ENCODE data around the gene CXCL16.

- no peak for TF ChIP-seq HMGXB4 (CRISPR knock-in tag; IDR thresholded peaks at IDR 0.05; ENCODE audit: borderline replicate concordance)
- TF ChIP-seq POLR2A (IDR thresholded peaks at IDR 0.05; ENCODE audit: low read length): no peak
- no peak for TF ChIP-seq CTCF (IDR thresholded peaks at IDR 0.05)
- no peak for TF ChIP-seq JUNB (IDR thresholded peaks at IDR 0.05)
- no peak for TF ChIP-seq ZNF302 (CRISPR knock-in tag; IDR thresholded peaks at IDR 0.05)
- no peak for TF ChIP-seq EP300 (IDR thresholded peaks at IDR 0.05)
- TF ChIP-seq CHD2 (IDR thresholded peaks at IDR 0.05; ENCODE audit: low read length, partially characterized antibody): no peak
- no peak for TF ChIP-seq RCOR1 (IDR thresholded peaks at IDR 0.05; ENCODE audit: low read depth, low read length)
- TF ChIP-seq RFX5 (IDR thresholded peaks at IDR 0.05): no peak
- no peak for TF ChIP-seq NR3C1 (IDR thresholded peaks at IDR 0.05)
- no peak for TF ChIP-seq MAX (IDR thresholded peaks at IDR 0.05)
Measured at GRCh38 chr17:4766201-4766600, 26.5 kb upstream of the CXCL16 start.
